SH-SY5Y (cell line): Measurements from ENCODE around the gene MOB2.

Source experiments
- GATA2 ChIP-seq: IDR thresholded peaks from 2 replicates; pipeline ENCODE4 v1.6.1; 2011; ENCODE audit warnings: mild to moderate bottlenecking, low read depth, low read length
- GATA3 ChIP-seq: IDR thresholded peaks from 2 replicates; pipeline ENCODE4 v1.6.1; 2011; ENCODE audit warnings: low read depth, mild to moderate bottlenecking, low read length, moderate library complexity

GRCh38 chr11:1533342-1533725 lies 46.8 kb upstream of the MOB2 start:
- no peak for TF ChIP-seq GATA2
- TF ChIP-seq GATA3: no peak
